ENCODE measurements around the gene STARD7.

DNA sequence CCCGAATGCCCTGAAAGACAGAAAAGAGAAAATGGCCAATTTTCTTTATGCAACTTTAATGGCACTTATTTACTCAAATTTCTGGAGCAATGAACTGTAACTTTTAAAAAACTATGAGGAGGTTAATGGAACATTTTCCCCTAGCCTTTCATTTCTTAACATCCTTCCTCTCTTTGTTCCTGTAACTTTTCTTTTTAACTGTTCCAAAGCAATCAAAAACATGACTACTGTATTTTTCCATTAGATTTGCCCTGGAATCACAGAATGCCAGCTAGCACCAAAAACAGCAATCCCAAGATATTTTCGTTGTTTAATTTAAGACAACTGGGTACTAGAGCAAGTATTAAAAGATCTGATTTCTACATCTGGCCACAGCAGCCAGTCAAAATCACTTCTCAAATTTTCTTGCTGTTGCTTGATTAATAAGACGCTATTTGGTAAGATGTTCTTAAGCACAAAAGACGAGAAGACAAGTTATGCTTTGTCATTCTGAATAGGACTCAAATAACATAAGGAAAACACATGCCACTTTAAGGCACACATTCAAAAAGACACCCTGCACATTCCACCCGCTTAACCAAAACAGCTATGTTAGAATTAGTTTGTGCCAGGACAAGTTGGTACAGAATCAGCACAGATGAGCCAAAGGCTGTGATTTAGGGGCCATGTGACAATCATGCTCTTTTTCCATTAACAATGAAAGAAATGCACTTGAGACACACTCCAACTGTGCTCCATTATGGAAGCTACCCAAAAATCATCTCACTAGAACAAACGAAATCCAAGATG is 3.6 kb downstream of the STARD7 start:
- TF ChIP-seq, protein P1, sequence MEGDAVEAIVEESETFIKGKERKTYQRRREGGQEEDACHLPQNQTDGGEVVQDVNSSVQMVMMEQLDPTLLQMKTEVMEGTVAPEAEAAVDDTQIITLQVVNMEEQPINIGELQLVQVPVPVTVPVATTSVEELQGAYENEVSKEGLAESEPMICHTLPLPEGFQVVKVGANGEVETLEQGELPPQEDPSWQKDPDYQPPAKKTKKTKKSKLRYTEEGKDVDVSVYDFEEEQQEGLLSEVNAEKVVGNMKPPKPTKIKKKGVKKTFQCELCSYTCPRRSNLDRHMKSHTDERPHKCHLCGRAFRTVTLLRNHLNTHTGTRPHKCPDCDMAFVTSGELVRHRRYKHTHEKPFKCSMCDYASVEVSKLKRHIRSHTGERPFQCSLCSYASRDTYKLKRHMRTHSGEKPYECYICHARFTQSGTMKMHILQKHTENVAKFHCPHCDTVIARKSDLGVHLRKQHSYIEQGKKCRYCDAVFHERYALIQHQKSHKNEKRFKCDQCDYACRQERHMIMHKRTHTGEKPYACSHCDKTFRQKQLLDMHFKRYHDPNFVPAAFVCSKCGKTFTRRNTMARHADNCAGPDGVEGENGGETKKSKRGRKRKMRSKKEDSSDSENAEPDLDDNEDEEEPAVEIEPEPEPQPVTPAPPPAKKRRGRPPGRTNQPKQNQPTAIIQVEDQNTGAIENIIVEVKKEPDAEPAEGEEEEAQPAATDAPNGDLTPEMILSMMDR (IDR thresholded peaks at IDR 0.05): no peak
- TF ChIP-seq POLR2A (IDR thresholded peaks at IDR 0.05): peak in 1 of 2 donors; percentile 50

Measured in thyroid gland (tissue), 4 donors.